HCT116 (cell line): Measurements from ENCODE around the gene CDK11B. TPM values are rescaled to one million over a fixed set of nuclear protein-coding genes. Genes with fewer than 3 reads are reported as not detected.
A peak's percentile ranks its signal among the peaks of the same experiment; 100 is the strongest.

Experiments
- ATAC-seq: fragments of 200-7000 bp; cut with Tn5 transposase; 2 replicates; pipeline ENCODE4 v1.9.1; 2020; ENCODE audit warnings: mild to moderate bottlenecking, moderate library complexity
- BruUV-seq: library from RNA; stranded (reverse); fragments of 400-500 nt; replicated peaks from 2 replicates; lab custom pipeline; 2021; lab: Mats Ljungman, UMichigan
- CTCF ChIA-PET: fragments of 300-600 bp; sonication (Branson Sonifier 250); formaldehyde crosslinking; loops from one replicate; lab custom pipeline; 2021; ENCODE audit warnings: antibody characterized with exemption; lab: Charles Lee
- POLR2A ChIA-PET: fragments of 300-600, 350-600 bp; sonication (Branson Sonifier 250); formaldehyde crosslinking; loops from one replicate; lab custom pipeline; 2021; ENCODE audit warnings: antibody characterized with exemption; lab: Charles Lee
- RAD21 ChIA-PET, 2 experiments: fragments of 300-600 bp; sonication (Branson Sonifier 250); formaldehyde crosslinking; loops; one replicate each; lab custom pipeline; 2023; ENCODE audit warnings: low total read pairs in 2 of 2; ENCODE audit not compliant: uncharacterized antibody in 2 of 2, unreplicated experiment in 2 of 2, low non-redundant PET in 1 of 2; lab: Charles Lee
- DNase-seq: peaks from one replicate; pipeline ENCODE4 v3.0.0-alpha.2; 2010; ENCODE audit warnings: low read depth, low spot score
- H2AFZ ChIP-seq: fragments of 200-600 bp; shearing (Covaris generic), sonication (generic); 2 replicates; pipeline ENCODE4 v1.6.1; 2017; ENCODE audit warnings: low read depth, mixed run types, mixed read lengths, antibody characterized with exemption, low read length; ENCODE audit not compliant: poor library complexity, severe bottlenecking
- H3K27ac ChIP-seq: 2 replicates; pipeline ENCODE4 v1.5.1; 2012; ENCODE audit warnings: low read depth, low read length
- H3K27me3 ChIP-seq: fragments of 200-600 bp; sonication (generic); 2 replicates; pipeline ENCODE4 v1.6.1; 2016; ENCODE audit warnings: mixed run types, low read length, mixed read lengths; ENCODE audit not compliant: insufficient read depth
- H3K36me3 ChIP-seq, 2 experiments: fragments of 200-500 bp in 1 of 2; fragments of 200-600 bp in 1 of 2; sonication (Bioruptor generic) in 1 of 2; sonication (generic) in 1 of 2; 2 replicates each; pipeline versions ENCODE4 v1.5.1 to v1.6.1; 2014 to 2016; ENCODE audit warnings: low read length in 2 of 2, inconsistent platforms in 1 of 2, mixed read lengths in 1 of 2, mixed run types in 1 of 2; ENCODE audit not compliant: insufficient read depth in 2 of 2, control insufficient read depth in 1 of 2
- H3K4me1 ChIP-seq, 2 experiments: fragments of 200-600 bp in 1 of 2; sonication (generic) in 1 of 2; 2 replicates each; pipeline versions ENCODE4 v1.5.1 to v1.6.1; 2012 to 2017; ENCODE audit warnings: low read length in 2 of 2, inconsistent platforms in 1 of 2, mild to moderate bottlenecking in 1 of 2, mixed read lengths in 1 of 2, mixed run types in 1 of 2, moderate library complexity in 1 of 2; ENCODE audit not compliant: insufficient read depth in 2 of 2, control insufficient read depth in 1 of 2
- H3K4me2 ChIP-seq: fragments of 200-600 bp; sonication (generic); 2 replicates; pipeline ENCODE4 v1.6.1; 2017; ENCODE audit warnings: mixed run types, low read length, mixed read lengths
- H3K4me3 ChIP-seq, 2 experiments: fragments of 200-600 bp in 1 of 2; sonication (generic) in 1 of 2; replicated peaks in 1 of 2; 2 replicates each; pipeline ENCODE4 v1.5.1; 2011 to 2016; ENCODE audit warnings: low read length in 2 of 2, control low read depth in 1 of 2, low read depth in 1 of 2, mild to moderate bottlenecking in 1 of 2, mixed read lengths in 1 of 2, mixed run types in 1 of 2
- H3K79me2 ChIP-seq: fragments of 200-600 bp; sonication (generic); 2 replicates; pipeline ENCODE4 v1.6.1; 2017; ENCODE audit warnings: mild to moderate bottlenecking, mixed run types, low read length, moderate library complexity, mixed read lengths; ENCODE audit not compliant: insufficient read depth
- H3K9ac ChIP-seq: fragments of 200-600 bp; sonication (generic); 2 replicates; pipeline ENCODE4 v1.6.1; 2016; ENCODE audit warnings: low read length, mixed read lengths
- H3K9me2 ChIP-seq: fragments of 200-600 bp; sonication (generic), shearing (Covaris generic); 2 replicates; pipeline ENCODE4 v1.6.1; 2017; ENCODE audit warnings: mixed run types, mild to moderate bottlenecking, moderate library complexity; ENCODE audit not compliant: insufficient read depth
- H3K9me3 ChIP-seq, 2 experiments: fragments of 200-500 bp in 1 of 2; fragments of 200-600 bp in 1 of 2; sonication (Bioruptor generic) in 1 of 2; sonication (generic) in 1 of 2; 2 replicates each; pipeline ENCODE4 v1.6.1; 2014 to 2017; ENCODE audit warnings: low read length in 2 of 2, mixed read lengths in 2 of 2, inconsistent platforms in 1 of 2, low read depth in 1 of 2, mild to moderate bottlenecking in 1 of 2, mixed run types in 1 of 2, moderate library complexity in 1 of 2; ENCODE audit not compliant: control insufficient read depth in 1 of 2, insufficient read depth in 1 of 2
- H4K20me1 ChIP-seq: fragments of 200-600 bp; sonication (generic), shearing (Covaris generic); 2 replicates; pipeline ENCODE4 v1.6.1; 2017; ENCODE audit warnings: mixed run types, mild to moderate bottlenecking, moderate library complexity; ENCODE audit not compliant: insufficient read depth
- CTCF ChIP-seq, 3 experiments: fragments of 200-600 bp in 1 of 3; sonication (generic) in 1 of 3; IDR thresholded peaks in 2 of 3; conservative IDR thresholded peaks in 1 of 3; 2 replicates each; pipeline ENCODE4 v1.5.1; 2012 to 2017; ENCODE audit warnings: low read depth in 2 of 3, low read length in 2 of 3, antibody characterized with exemption in 1 of 3, borderline replicate concordance in 1 of 3, control low read depth in 1 of 3, mild to moderate bottlenecking in 1 of 3, mixed read lengths in 1 of 3, mixed run types in 1 of 3, moderate library complexity in 1 of 3; ENCODE audit not compliant: insufficient read depth in 1 of 3
- ELF1 ChIP-seq: IDR thresholded peaks from 2 replicates; pipeline ENCODE4 v1.6.1; 2012; ENCODE audit warnings: low read depth, borderline replicate concordance
- EZH2phosphoT487 ChIP-seq: fragments of 200-600 bp; IDR thresholded peaks from 2 replicates; pipeline ENCODE4 v1.6.1; 2018; ENCODE audit warnings: antibody characterized with exemption, borderline replicate concordance
- FOSL1 ChIP-seq: IDR thresholded peaks from 2 replicates; pipeline ENCODE4 v1.6.1; 2012; ENCODE audit warnings: low read depth
- POLR2A ChIP-seq: IDR thresholded peaks from 2 replicates; pipeline ENCODE4 v1.7.0; 2011; ENCODE audit warnings: borderline replicate concordance; ENCODE audit not compliant: insufficient read depth, insufficient read length; ENCODE audit errors: extremely low read depth
- POLR2AphosphoS5 ChIP-seq: IDR thresholded peaks from 2 replicates; pipeline ENCODE4 v1.6.1; 2011; ENCODE audit warnings: mild to moderate bottlenecking, low read depth, low read length, moderate library complexity
- SRF ChIP-seq: IDR thresholded peaks from 2 replicates; pipeline ENCODE4 v1.6.1; 2012; ENCODE audit warnings: low read depth
- TCF7L2 ChIP-seq: IDR thresholded peaks from 2 replicates; pipeline ENCODE4 v1.7.0; 2011; ENCODE audit warnings: borderline replicate concordance, inconsistent platforms; ENCODE audit not compliant: insufficient read depth, insufficient read length; ENCODE audit errors: extremely low read depth
- YY1 ChIP-seq: IDR thresholded peaks from 2 replicates; pipeline ENCODE4 v1.6.1; 2011; ENCODE audit warnings: low read length, low read depth, moderate library complexity, mild to moderate bottlenecking; ENCODE audit not compliant: insufficient replicate concordance; ENCODE audit errors: extremely low read depth
- ZFX ChIP-seq: fragments of 450-650 bp; IDR thresholded peaks from 2 replicates; pipeline ENCODE4 v1.6.1; 2017
- intact Hi-C: fragments of 100-400 bp; cut with micrococcal nuclease; formaldehyde crosslinking; loops from 2 replicates; pipeline ENCODE4 v1.10.0; 2022
- total RNA-seq: library from RNA; stranded (reverse); gene quantifications from one replicate; pipeline ENCODE4 v1.2.1, GENCODE V29; 2021; ENCODE audit not compliant: unreplicated experiment

Gene CDK11B
- total RNA-seq, 1 experiment from 2014 or later = 31.5 TPM

GRCh38 chr1:1627829-1628753, 30.7 kb downstream of the CDK11B start:
- Histone ChIP-seq H3K9me2 (no peaks in the 10 kb centered on the region), H3K27me3 (no peaks in the 10 kb centered on the region), H4K20me1 (no peaks in the 10 kb centered on the region), H3K4me3 (peak overlapping the region; percentile 69 to 88), H3K4me1 (peaks cover 4 to 38% of the 10 kb centered on the region in 2 experiments), H3K27ac (peak overlapping the region; percentile 99), H2AFZ (no peak overlapping the region), H3K4me2 (peak overlapping the region; percentile 84), H3K79me2 (peaks cover 13% of the 10 kb centered on the region; the same call in 1 of the 2 replicates), H3K9ac (peak overlapping the region; percentile 86), H3K36me3 (no peaks in the 10 kb centered on the region), H3K9me3 (no peaks in the 10 kb centered on the region)
- TF ChIP-seq ZFX (0 out of 2 replicates have a peak, but pooled peaks have one; percentile 5), EZH2phosphoT487 (no peak), YY1 (peak; percentile 63), CTCF (IDR thresholded peaks at IDR 0.05 in 2 of 3, conservative IDR thresholded peaks at IDR 0.05 in 1 of 3; ENCODE audit: borderline replicate concordance in 1 of 3, insufficient read depth in 1 of 3, low read depth in 2 of 3, low read length in 2 of 3) (0 out of 6 replicates have a peak, but pooled peaks of 1 of the 3 experiments have one; percentile 4), POLR2A (peak; percentile 35), FOSL1 (no peak), TCF7L2 (peak; percentile 9), ELF1 (no peak), POLR2AphosphoS5 (peak; percentile 39; the same call in 1 of the 2 replicates), SRF (no peak)
- ChIA-PET POLR2A (interaction anchor here (0.8 to 2.4 kb wide), 3 partner anchors 10 to 118 kb away, joined by 3 to 15 read pairs (median 6); partner anchors contain the start of gene MIB2), RAD21 (no interaction called here), CTCF (interaction anchor here (1.1 to 1.6 kb wide), 5 partner anchors 8 to 281 kb away, joined by 3 to 6 read pairs (median 5); partner anchors contain the start of gene MIB2)
- peak; percentile 54 for ATAC-seq
- intact Hi-C loops = no loop called here
- DNase-seq = peak; percentile 48
- BruUV-seq = TSS peak; percentile 94
